ENCODE data around the gene CNKSR3.

CNKSR3 gene

GRCh38 chr6:154428897-154429296 lies 81.6 kb downstream of the CNKSR3 start:
- no peak for DNase-seq (ENCODE audit: low read depth in 1 of 2, low spot score in 1 of 2)

- DNase-seq (ENCODE audit: low read depth in 1 of 2, low spot score in 1 of 2): no peak
These were observed 83.0 kb downstream of the CNKSR3 start for GRCh38 chr6:154427446-154427845.

GRCh38 chr6:154426997-154427396 lies 83.5 kb downstream of the CNKSR3 start:
- no peak for DNase-seq (ENCODE audit: low read depth in 1 of 2, low spot score in 1 of 2)

- DNase-seq (ENCODE audit: low read depth in 1 of 2, low spot score in 1 of 2): no peak
These were observed 85.5 kb downstream of the CNKSR3 start for GRCh38 chr6:154425034-154425433.

GRCh38 chr6:154414021-154414813 lies 96.3 kb downstream of the CNKSR3 start:
- DNase-seq (ENCODE audit: low read depth in 1 of 2, low spot score in 1 of 2): no peak

- no peak for DNase-seq (ENCODE audit: low read depth in 1 of 2, low spot score in 1 of 2)
These were observed 98.2 kb downstream of the CNKSR3 start for GRCh38 chr6:154412106-154412820.

- DNase-seq (ENCODE audit: low read depth in 1 of 2, low spot score in 1 of 2): no peak
These were observed 99.4 kb downstream of the CNKSR3 start for GRCh38 chr6:154411076-154411475.

GRCh38 chr6:154410619-154411072 lies 99.8 kb downstream of the CNKSR3 start:
- no peak for DNase-seq (ENCODE audit: low read depth in 1 of 2, low spot score in 1 of 2)

GRCh38 chr6:154408891-154409500 lies 101.5 kb downstream of the CNKSR3 start:
- no peak for DNase-seq (ENCODE audit: low read depth in 1 of 2, low spot score in 1 of 2)

GRCh38 chr6:154407440-154407839 lies 103.0 kb downstream of the CNKSR3 start:
- no peak for DNase-seq (ENCODE audit: low read depth in 1 of 2, low spot score in 1 of 2)

- DNase-seq (ENCODE audit: low read depth in 1 of 2, low spot score in 1 of 2): no peak
These were observed 103.6 kb downstream of the CNKSR3 start for GRCh38 chr6:154406869-154407268.

GRCh38 chr6:154406301-154406700 lies 104.2 kb downstream of the CNKSR3 start:
- DNase-seq (ENCODE audit: low read depth in 1 of 2, low spot score in 1 of 2): no peak

- DNase-seq (ENCODE audit: low read depth in 1 of 2, low spot score in 1 of 2): no peak
These were observed 105.6 kb downstream of the CNKSR3 start for GRCh38 chr6:154404791-154405400.

GRCh38 chr6:154403788-154404187 lies 106.7 kb downstream of the CNKSR3 start:
- DNase-seq (ENCODE audit: low read depth in 1 of 2, low spot score in 1 of 2): no peak

GRCh38 chr6:154402081-154402780 lies 108.3 kb downstream of the CNKSR3 start:
- no peak for DNase-seq (ENCODE audit: low read depth in 1 of 2, low spot score in 1 of 2)

- no peak for DNase-seq (ENCODE audit: low read depth in 1 of 2, low spot score in 1 of 2)
These were observed 111.4 kb downstream of the CNKSR3 start for GRCh38 chr6:154399097-154399496.

- DNase-seq (ENCODE audit: low read depth in 1 of 2, low spot score in 1 of 2): no peak
These were observed 112.8 kb downstream of the CNKSR3 start for GRCh38 chr6:154397491-154398195.

GRCh38 chr6:154395878-154396277 lies 114.6 kb downstream of the CNKSR3 start:
- no peak for DNase-seq (ENCODE audit: low read depth in 1 of 2, low spot score in 1 of 2)

- no peak for DNase-seq (ENCODE audit: low read depth in 1 of 2, low spot score in 1 of 2)
These were observed 115.2 kb downstream of the CNKSR3 start for GRCh38 chr6:154395316-154395715.

- DNase-seq (ENCODE audit: low read depth in 1 of 2, low spot score in 1 of 2): no peak
These were observed 115.9 kb downstream of the CNKSR3 start for GRCh38 chr6:154394571-154394970.
